Neural cell (in vitro differentiated cells): Measurements from ENCODE around the gene ACTL8. TPM values are rescaled to one million over a fixed set of nuclear protein-coding genes. Genes with fewer than 3 reads are reported as not detected.

Experiments used
- H2AFZ ChIP-seq: fragments of 200-600, 300-800 bp; sonication (generic), shearing (Covaris generic); 2 replicates; pipeline ENCODE4 v1.6.0; 2014; ENCODE audit warnings: low read depth, mild to moderate bottlenecking, antibody characterized with exemption, low read length, moderate library complexity
- H3F3A ChIP-seq: fragments of 200-600 bp; shearing (Covaris generic); 2 replicates; pipeline ENCODE4 v1.6.1; 2016; ENCODE audit warnings: mild to moderate bottlenecking, moderate library complexity, mixed read lengths, antibody characterized with exemption, low read length; ENCODE audit not compliant: insufficient read depth, poor library complexity, severe bottlenecking
- H3K27ac ChIP-seq: fragments of 200-600, 300-800 bp; sonication (generic), shearing (Covaris generic); 2 replicates; pipeline ENCODE4 v1.5.1; 2014; ENCODE audit warnings: mild to moderate bottlenecking, low read length, moderate library complexity
- H3K27me3 ChIP-seq: fragments of 300-800, 200-600 bp; sonication (generic), shearing (Covaris generic); 2 replicates; pipeline ENCODE4 v1.6.0; 2014; ENCODE audit warnings: mild to moderate bottlenecking, low read depth, low read length, moderate library complexity; ENCODE audit not compliant: insufficient read depth
- H3K36me3 ChIP-seq: fragments of 300-800, 200-600 bp; sonication (generic), shearing (Covaris generic); 2 replicates; pipeline ENCODE4 v1.5.1; 2014; ENCODE audit warnings: mild to moderate bottlenecking, antibody characterized with exemption, low read length, moderate library complexity; ENCODE audit not compliant: insufficient read depth
- H3K4me2 ChIP-seq: fragments of 300-800, 200-600 bp; sonication (generic), shearing (Covaris generic); 2 replicates; pipeline ENCODE4 v1.6.0; 2014; ENCODE audit warnings: mild to moderate bottlenecking, low read length
- H3K4me3 ChIP-seq: fragments of 300-800, 200-600 bp; sonication (generic), shearing (Covaris generic); 2 replicates; pipeline ENCODE4 v1.5.1; 2014; ENCODE audit warnings: mild to moderate bottlenecking, low read length, moderate library complexity
- H3K79me2 ChIP-seq: fragments of 200-600 bp; shearing (Covaris generic); replicated peaks from 2 replicates; pipeline ENCODE4 v1.6.0; 2014; ENCODE audit warnings: mild to moderate bottlenecking, low read length, moderate library complexity; ENCODE audit not compliant: insufficient read depth
- H3K9ac ChIP-seq: fragments of 300-800, 200-600 bp; sonication (generic), shearing (Covaris generic); 2 replicates; pipeline ENCODE4 v1.6.1; 2016; ENCODE audit warnings: mild to moderate bottlenecking, low read length, mixed read lengths
- H3K9me2 ChIP-seq: fragments of 200-600 bp; shearing (Covaris generic); 2 replicates; pipeline ENCODE4 v1.6.1; 2016; ENCODE audit warnings: mild to moderate bottlenecking, low read length, mixed read lengths; ENCODE audit not compliant: insufficient read depth
- H3K9me3 ChIP-seq: fragments of 200-600, 300-800 bp; sonication (generic), shearing (Covaris generic); 2 replicates; pipeline ENCODE4 v1.6.1; 2016; ENCODE audit warnings: mild to moderate bottlenecking, mixed run types, low read length, moderate library complexity, mixed read lengths
- H4K20me1 ChIP-seq: fragments of 200-600 bp; shearing (Covaris generic); 2 replicates; pipeline ENCODE4 v1.6.1; 2016; ENCODE audit warnings: mild to moderate bottlenecking, mixed run types; ENCODE audit not compliant: insufficient read depth
- CTCF ChIP-seq: fragments of 450-650 bp; IDR thresholded peaks from 2 replicates; pipeline ENCODE4 v1.5.1; 2014; ENCODE audit warnings: antibody characterized with exemption, mild to moderate bottlenecking, moderate library complexity; ENCODE audit not compliant: poor library complexity, severe bottlenecking
- EP300 ChIP-seq: fragments of 450-650 bp; conservative IDR thresholded peaks from 2 replicates; pipeline ENCODE4 v1.6.1; 2014; ENCODE audit warnings: antibody characterized with exemption, mild to moderate bottlenecking, moderate library complexity; ENCODE audit not compliant: poor library complexity, severe bottlenecking
- EZH2 ChIP-seq: fragments of 200-600, 300-800 bp; shearing (Covaris generic), sonication (generic); IDR thresholded peaks from 2 replicates; pipeline ENCODE4 v1.6.1; 2014; ENCODE audit warnings: antibody characterized with exemption, low read length, borderline replicate concordance, mild to moderate bottlenecking; ENCODE audit not compliant: insufficient read depth, poor library complexity, severe bottlenecking
- MXI1 ChIP-seq: fragments of 450-650 bp; conservative IDR thresholded peaks from 2 replicates; pipeline ENCODE4 v1.6.1; 2014; ENCODE audit warnings: antibody characterized with exemption, mild to moderate bottlenecking; ENCODE audit not compliant: poor library complexity, severe bottlenecking
- POLR2AphosphoS5 ChIP-seq: IDR thresholded peaks from 2 replicates; pipeline ENCODE4 v1.6.1; 2012
- RAD21 ChIP-seq: fragments of 450-650 bp; conservative IDR thresholded peaks from 2 replicates; pipeline ENCODE4 v1.6.1; 2014; ENCODE audit warnings: antibody characterized with exemption, mild to moderate bottlenecking, moderate library complexity
- SMC3 ChIP-seq: fragments of 450-650 bp; conservative IDR thresholded peaks from 2 replicates; pipeline ENCODE4 v1.6.1; 2014; ENCODE audit warnings: antibody characterized with exemption, mild to moderate bottlenecking, moderate library complexity; ENCODE audit not compliant: poor library complexity
- TAF1 ChIP-seq: IDR thresholded peaks from 2 replicates; pipeline ENCODE4 v1.6.1; 2012; ENCODE audit warnings: low read depth
- polyA plus RNA-seq: library from polyadenylated mRNA; depleted of rRNA; stranded (reverse); fragments of >200 nt; gene quantifications from 2 replicates; pipeline ENCODE4 v1.2.3, GENCODE V29; 2014
- TF ChIP-seq, protein P1 (sequence below): IDR thresholded peaks from 2 replicates; pipeline ENCODE4 v1.6.1; 2012; ENCODE audit warnings: borderline replicate concordance

The ACTL8 gene
- polyA plus RNA-seq, 1 donor from 2014 or later, result not detected

GRCh38 chr1:17845583-17845982, 90.5 kb downstream of the ACTL8 start:
- H3K36me3 ChIP-seq, result no peaks in the 10 kb centered on the region
- H3K9me2 ChIP-seq, result no peaks in the 10 kb centered on the region
- H3K9me3 ChIP-seq, result no peaks in the 10 kb centered on the region
- no peak overlapping the region for H3K4me2 ChIP-seq
- no peak overlapping the region for H3K9ac ChIP-seq
- H4K20me1 ChIP-seq, result no peaks in the 10 kb centered on the region
- no peak overlapping the region for H2AFZ ChIP-seq
- no peaks in the 10 kb centered on the region for H3K27me3 ChIP-seq
- H3K79me2 ChIP-seq, result no peaks in the 10 kb centered on the region
- no peaks in the 10 kb centered on the region for H3F3A ChIP-seq
- H3K27ac ChIP-seq, result no peak overlapping the region
- TF ChIP-seq EZH2 (no peak), EP300 (no peak), CTCF (no peak), MXI1 (no peak), SMC3 (no peak), RAD21 (no peak), POLR2AphosphoS5 (no peak), TAF1 (no peak)
- TF ChIP-seq, protein P1, sequence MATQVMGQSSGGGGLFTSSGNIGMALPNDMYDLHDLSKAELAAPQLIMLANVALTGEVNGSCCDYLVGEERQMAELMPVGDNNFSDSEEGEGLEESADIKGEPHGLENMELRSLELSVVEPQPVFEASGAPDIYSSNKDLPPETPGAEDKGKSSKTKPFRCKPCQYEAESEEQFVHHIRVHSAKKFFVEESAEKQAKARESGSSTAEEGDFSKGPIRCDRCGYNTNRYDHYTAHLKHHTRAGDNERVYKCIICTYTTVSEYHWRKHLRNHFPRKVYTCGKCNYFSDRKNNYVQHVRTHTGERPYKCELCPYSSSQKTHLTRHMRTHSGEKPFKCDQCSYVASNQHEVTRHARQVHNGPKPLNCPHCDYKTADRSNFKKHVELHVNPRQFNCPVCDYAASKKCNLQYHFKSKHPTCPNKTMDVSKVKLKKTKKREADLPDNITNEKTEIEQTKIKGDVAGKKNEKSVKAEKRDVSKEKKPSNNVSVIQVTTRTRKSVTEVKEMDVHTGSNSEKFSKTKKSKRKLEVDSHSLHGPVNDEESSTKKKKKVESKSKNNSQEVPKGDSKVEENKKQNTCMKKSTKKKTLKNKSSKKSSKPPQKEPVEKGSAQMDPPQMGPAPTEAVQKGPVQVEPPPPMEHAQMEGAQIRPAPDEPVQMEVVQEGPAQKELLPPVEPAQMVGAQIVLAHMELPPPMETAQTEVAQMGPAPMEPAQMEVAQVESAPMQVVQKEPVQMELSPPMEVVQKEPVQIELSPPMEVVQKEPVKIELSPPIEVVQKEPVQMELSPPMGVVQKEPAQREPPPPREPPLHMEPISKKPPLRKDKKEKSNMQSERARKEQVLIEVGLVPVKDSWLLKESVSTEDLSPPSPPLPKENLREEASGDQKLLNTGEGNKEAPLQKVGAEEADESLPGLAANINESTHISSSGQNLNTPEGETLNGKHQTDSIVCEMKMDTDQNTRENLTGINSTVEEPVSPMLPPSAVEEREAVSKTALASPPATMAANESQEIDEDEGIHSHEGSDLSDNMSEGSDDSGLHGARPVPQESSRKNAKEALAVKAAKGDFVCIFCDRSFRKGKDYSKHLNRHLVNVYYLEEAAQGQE, result no peak
- H3K4me3 ChIP-seq, result no peak overlapping the region

- Histone ChIP-seq H3F3A (no peaks in the 10 kb centered on the region), H3K9me2 (no peaks in the 10 kb centered on the region), H3K4me3 (no peak overlapping the region), H3K79me2 (no peaks in the 10 kb centered on the region), H3K27ac (no peak overlapping the region), H4K20me1 (no peaks in the 10 kb centered on the region), H3K9ac (no peak overlapping the region), H3K4me2 (no peak overlapping the region), H3K36me3 (no peaks in the 10 kb centered on the region), H3K9me3 (no peaks in the 10 kb centered on the region), H2AFZ (no peak overlapping the region), H3K27me3 (no peaks in the 10 kb centered on the region)
- TF ChIP-seq TAF1 (no peak), EP300 (no peak), SMC3 (no peak), CTCF (no peak), POLR2AphosphoS5 (no peak), RAD21 (no peak), EZH2 (no peak)
- TF ChIP-seq, protein P1, result no peak
Measured at GRCh38 chr1:17846341-17846740, 91.2 kb downstream of the ACTL8 start.
